ENCODE data around the gene SLC26A9. TPM values are rescaled to one million over a fixed set of nuclear protein-coding genes. Genes with fewer than 3 reads are reported as not detected.

Gene SLC26A9
- total RNA-seq, 1 experiment from 2014 or later, result not detected

GRCh38 chr1:205985330-205986005 is 42.2 kb upstream of the SLC26A9 start:
- Histone ChIP-seq H3K4me1 (ENCODE audit: control insufficient read depth, insufficient read depth, low read length) (no peaks in the 10 kb centered on the region), H3K27ac (ENCODE audit: low read length) (no peak overlapping the region), H3K9me3 (ENCODE audit: control insufficient read depth, insufficient read depth, low read depth, low read length) (no peaks in the 10 kb centered on the region), H3K27me3 (ENCODE audit: control insufficient read depth, insufficient read depth, low read length) (no peaks in the 10 kb centered on the region; the same call in 1 of the 2 replicates), H3K36me3 (ENCODE audit: control insufficient read depth, insufficient read depth, low read length) (no peaks in the 10 kb centered on the region), H3K4me3 (ENCODE audit: low read depth in 2 of 2, low read length in 2 of 2) (no peak overlapping the region)
- in situ Hi-C loops (cut with HindIII; ENCODE audit: low pct_unique_long_range_greater_than_20kb, low sequenced_read_pairs), result no loop called here
- no peak for DNase-seq (ENCODE audit: low read depth, low spot score)
- BruUV-seq (replicated peaks), result no TSS peak
- intact Hi-C loops (cut with micrococcal nuclease; ENCODE audit: unreplicated experiment), result loop anchor here (5.0 kb wide), 1 partner anchor 102 kb away; no protein-coding TSS in a partner anchor
- POLR2A ChIA-PET, result interaction anchor here (0.8 kb wide), 1 partner anchor 62 kb away, joined by 4 read pairs; no protein-coding TSS in a partner anchor
- CTCF ChIA-PET, result interaction anchor here (1.0 to 2.6 kb wide), 4 partner anchors 8 to 121 kb away, joined by 3 to 14 read pairs (median 4); no protein-coding TSS in a partner anchor
- no peak for TF ChIP-seq REST (IDR thresholded peaks at IDR 0.05; ENCODE audit: insufficient read depth in 1 of 2, low read depth in 2 of 2, low read length in 1 of 2)
- TF ChIP-seq POLR2AphosphoS5 (IDR thresholded peaks at IDR 0.05; ENCODE audit: low read depth, low read length), result no peak
- no peak for TF ChIP-seq TCF7L2 (IDR thresholded peaks at IDR 0.05; ENCODE audit: low read depth, low read length)
- no peak for TF ChIP-seq SIN3A (IDR thresholded peaks at IDR 0.05; ENCODE audit: borderline replicate concordance, insufficient read depth, low read depth, low read length)
- no peak for TF ChIP-seq CTCF (IDR thresholded peaks at IDR 0.05)
- ATAC-seq, result no peak

GRCh38 chr1:205983925-205984725 is 40.9 kb upstream of the SLC26A9 start:
- no peaks in the 10 kb centered on the region for H3K4me1 ChIP-seq (ENCODE audit: control insufficient read depth, insufficient read depth, low read length)
- TF ChIP-seq CTCF (IDR thresholded peaks at IDR 0.05) (peak; percentile 94), SIN3A (IDR thresholded peaks at IDR 0.05; ENCODE audit: borderline replicate concordance, insufficient read depth, low read depth, low read length) (no peak)
- H3K27ac ChIP-seq (ENCODE audit: low read length), result no peak overlapping the region
- no peaks in the 10 kb centered on the region for H3K27me3 ChIP-seq (ENCODE audit: control insufficient read depth, insufficient read depth, low read length)
- H3K4me3 ChIP-seq (ENCODE audit: low read depth in 2 of 2, low read length in 2 of 2), result no peak overlapping the region
- ATAC-seq, result peak; percentile 96
- H3K36me3 ChIP-seq (ENCODE audit: control insufficient read depth, insufficient read depth, low read length), result no peaks in the 10 kb centered on the region
- intact Hi-C loops (cut with micrococcal nuclease; ENCODE audit: unreplicated experiment) (loop anchor here (1.0 kb wide), 1 partner anchor 123 kb away; no protein-coding TSS in a partner anchor), in situ Hi-C loops (cut with HindIII; ENCODE audit: low pct_unique_long_range_greater_than_20kb, low sequenced_read_pairs) (no loop called here)
- DNase-seq (ENCODE audit: low read depth, low spot score), result peak; percentile 39
- H3K9me3 ChIP-seq (ENCODE audit: control insufficient read depth, insufficient read depth, low read depth, low read length), result no peaks in the 10 kb centered on the region
- BruUV-seq (replicated peaks), result no TSS peak
- ChIA-PET CTCF (interaction anchor here (1.0 to 3.0 kb wide), 3 partner anchors 16 to 122 kb away, joined by 3 to 22 read pairs (median 4); no protein-coding TSS in a partner anchor), POLR2A (no interaction called here)
